GM21529 (cell line): ENCODE data around the gene SMTNL2.
"Not testable (repeated sequence)": the region's sequence is repeated elsewhere in the genome, so short reads cannot be mapped to it uniquely, and the experiment has no call there.

ENCODE experiments used
- ATAC-seq: cut with Tn5 transposase; IDR thresholded peaks from one replicate; pipeline ENCODE4 v1.9.1; 2021; ENCODE audit not compliant: unreplicated experiment

The SMTNL2 gene

GRCh38 chr17:4559966-4560365, 24.4 kb upstream of the SMTNL2 start:
- ATAC-seq = no peak

- ATAC-seq = no peak
Observed at GRCh38 chr17:4560421-4560820, 23.9 kb upstream of the SMTNL2 start, which contains the start of gene GGT6. TSS of gene GGT6 (minus strand) at chr17:4560577. CDS start at chr17:4560521, 56 bp downstream.

GRCh38 chr17:4560837-4561256, 23.5 kb upstream of the SMTNL2 start:
- no peak for ATAC-seq

- no peak for ATAC-seq
Observed at GRCh38 chr17:4562015-4562969, 22.0 kb upstream of the SMTNL2 start.

GRCh38 chr17:4565209-4566141, 18.9 kb upstream of the SMTNL2 start:
- ATAC-seq = no peak

GRCh38 chr17:4566785-4567184, 17.5 kb upstream of the SMTNL2 start:
- ATAC-seq = no peak

- no peak for ATAC-seq
Observed at GRCh38 chr17:4569591-4569990, 14.7 kb upstream of the SMTNL2 start.

GRCh38 chr17:4572131-4572530, 12.2 kb upstream of the SMTNL2 start:
- no peak for ATAC-seq

GRCh38 chr17:4573115-4573514, 11.2 kb upstream of the SMTNL2 start:
- no peak for ATAC-seq

GRCh38 chr17:4573669-4574068, 10.7 kb upstream of the SMTNL2 start:
- ATAC-seq = no peak

- ATAC-seq = no peak
Observed at GRCh38 chr17:4574448-4575045, 9.8 kb upstream of the SMTNL2 start.

GRCh38 chr17:4576161-4576558, 8.2 kb upstream of the SMTNL2 start:
- no peak for ATAC-seq

GRCh38 chr17:4576729-4577322, 7.5 kb upstream of the SMTNL2 start:
- ATAC-seq = no peak

- ATAC-seq = no peak
Observed at GRCh38 chr17:4577386-4577993, 6.8 kb upstream of the SMTNL2 start.

- ATAC-seq = not testable (repeated sequence)
Observed at GRCh38 chr17:4578349-4578748, 6.0 kb upstream of the SMTNL2 start.

- ATAC-seq = no peak
Observed at GRCh38 chr17:4579678-4580077, 4.7 kb upstream of the SMTNL2 start.

GRCh38 chr17:4580291-4580690, 4.0 kb upstream of the SMTNL2 start:
- no peak for ATAC-seq

- no peak for ATAC-seq
Observed at GRCh38 chr17:4582101-4582501, 2.2 kb upstream of the SMTNL2 start.

GRCh38 chr17:4582691-4583090, 1.6 kb upstream of the SMTNL2 start:
- no peak for ATAC-seq

- ATAC-seq = no peak
Observed at GRCh38 chr17:4583206-4583605, 1.1 kb upstream of the SMTNL2 start.
